Fibroblast of skin of abdomen (primary cell): ENCODE results near the gene SLC16A12.
"Not testable (repeated sequence)": the region's sequence is repeated elsewhere in the genome, so short reads cannot be mapped to it uniquely, and the experiment has no call there.

Experiments used
- DNase-seq: peaks from one replicate; pipeline ENCODE4 v3.0.0-alpha.2; 2013

The SLC16A12 gene

DNA sequence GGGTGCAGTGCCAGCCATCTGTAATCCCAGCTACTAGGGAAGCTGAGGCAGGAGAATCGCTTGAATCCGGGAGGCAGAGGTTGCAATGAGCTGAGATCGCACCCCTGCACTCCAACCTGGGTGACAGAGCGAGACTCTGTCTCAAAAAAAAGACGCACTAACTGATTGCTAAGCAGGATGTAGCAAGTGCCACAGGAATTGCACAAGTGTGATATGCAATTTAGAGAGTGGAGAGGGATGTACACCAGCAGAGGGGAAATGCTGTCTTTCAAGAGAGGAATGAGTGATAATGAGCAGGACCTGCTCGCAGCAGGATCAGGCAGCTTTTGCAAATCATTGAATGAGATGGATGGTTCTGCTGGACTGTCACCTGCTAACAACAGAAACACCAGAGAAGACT, 13.3 kb upstream of the SLC16A12 start:
- DNase-seq = no peak

DNA sequence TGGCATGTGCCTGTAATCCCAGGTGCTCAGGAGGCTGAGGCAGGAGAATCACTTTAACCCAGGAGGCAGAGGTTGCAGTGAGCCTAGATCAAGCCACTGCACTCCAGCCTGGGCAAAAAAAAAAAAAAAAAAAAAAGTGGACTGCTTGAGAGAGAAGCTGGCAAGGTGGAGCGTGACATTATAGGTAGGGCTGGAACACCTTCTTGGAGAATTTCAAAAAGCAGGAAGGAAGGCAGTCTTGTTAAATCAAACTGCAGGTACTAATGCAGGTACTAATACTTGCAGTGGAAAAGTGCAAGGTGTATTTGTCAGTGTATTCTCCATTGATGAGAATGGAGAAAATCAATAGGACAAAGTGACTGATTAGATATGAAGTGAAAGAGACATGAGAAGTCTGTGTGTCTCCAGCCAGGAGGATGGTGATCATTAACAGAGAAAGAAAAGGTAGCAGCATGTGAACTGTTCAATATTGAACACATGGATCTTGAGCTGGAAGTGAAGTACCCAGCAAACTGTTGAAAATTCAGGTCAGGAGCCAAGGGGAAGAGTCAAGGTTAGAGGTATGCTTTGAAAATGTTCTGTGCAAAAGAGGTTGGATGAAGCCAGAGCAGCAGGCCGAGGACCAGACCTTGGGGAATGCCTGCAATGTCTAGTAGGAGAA, 12.6 kb upstream of the SLC16A12 start:
- DNase-seq = no peak

DNA sequence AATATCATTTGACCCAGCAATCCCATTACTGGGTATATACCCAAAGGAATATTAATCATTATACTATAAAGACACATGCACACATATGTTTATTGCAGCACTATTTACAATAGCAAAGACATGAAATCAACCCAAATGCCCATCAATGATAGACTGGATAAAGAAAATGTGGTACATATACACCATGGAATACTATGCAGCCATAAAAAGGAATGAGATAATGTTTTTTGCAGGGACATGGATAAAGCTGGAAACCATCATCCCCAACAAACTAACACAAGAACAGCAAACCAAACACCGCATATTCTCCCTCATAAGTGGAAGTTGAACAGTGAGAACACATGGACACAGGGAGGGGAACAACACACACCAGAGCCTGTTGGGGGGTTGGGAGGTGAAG, 11.3 kb upstream of the SLC16A12 start:
- DNase-seq = not testable (repeated sequence)

DNA sequence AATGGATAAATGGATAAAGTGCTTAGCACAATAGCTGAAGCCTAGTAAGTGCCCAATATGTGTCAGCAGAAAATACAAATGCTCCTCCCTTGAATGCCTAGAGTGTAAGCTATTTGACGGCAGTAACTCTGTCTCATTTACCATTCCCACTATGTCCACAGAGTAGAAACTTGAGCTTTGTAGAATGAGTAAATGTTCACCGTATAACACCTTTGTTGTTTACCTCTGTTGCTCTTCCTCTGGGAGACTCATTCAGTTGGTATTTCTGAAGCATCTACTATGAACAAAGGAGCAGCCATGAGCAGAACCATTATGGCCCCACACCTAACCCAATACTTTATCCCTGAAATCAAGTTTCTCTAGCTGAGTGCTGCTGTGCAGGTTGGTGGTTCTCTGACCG, 8.4 kb upstream of the SLC16A12 start:
- no peak for DNase-seq

DNA sequence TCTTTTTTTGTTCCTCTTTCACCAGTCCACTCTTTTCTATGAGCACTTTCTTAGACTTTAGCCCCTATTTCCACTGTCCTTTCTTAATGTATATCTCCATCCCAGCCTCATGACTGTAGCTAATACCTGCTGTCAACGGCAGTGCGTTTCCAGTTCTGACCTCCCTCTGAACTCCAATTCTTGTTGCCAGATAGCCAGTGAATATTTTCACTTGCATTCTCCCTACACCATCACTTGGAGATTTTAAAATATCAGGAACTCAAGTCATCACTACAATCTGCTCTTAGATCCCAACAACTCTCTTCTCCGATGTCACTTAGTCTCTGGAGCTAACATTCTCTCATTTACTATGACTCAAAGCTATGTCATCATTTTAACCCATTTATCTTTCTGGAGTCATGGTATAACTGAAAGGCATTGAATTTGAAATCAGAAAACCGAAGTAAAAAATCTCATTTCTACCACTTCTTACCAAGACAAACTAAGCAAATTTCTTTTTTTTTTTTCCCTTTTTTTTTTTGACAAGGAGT, 5.1 kb upstream of the SLC16A12 start:
- peak; percentile 62 for DNase-seq

DNA sequence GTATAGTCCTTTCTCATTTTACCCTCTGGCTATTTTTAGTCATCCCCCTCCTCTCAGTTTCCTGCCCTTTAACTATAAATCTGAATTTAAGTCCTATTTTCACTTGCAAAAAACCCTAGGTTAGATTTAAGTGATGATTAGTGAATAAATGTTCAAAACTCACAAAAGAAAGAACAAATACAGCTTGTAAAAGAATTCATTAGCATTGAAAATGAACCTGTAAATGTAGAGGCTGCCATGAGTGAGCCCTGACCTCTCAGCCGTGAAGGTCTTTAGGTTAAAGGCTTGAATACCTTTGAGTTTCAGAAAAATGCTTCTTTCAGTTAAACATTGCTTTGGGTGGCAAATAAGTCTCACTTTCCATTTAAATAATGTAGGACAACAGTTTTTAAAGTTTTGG, 2.0 kb upstream of the SLC16A12 start:
- no peak for DNase-seq

DNA sequence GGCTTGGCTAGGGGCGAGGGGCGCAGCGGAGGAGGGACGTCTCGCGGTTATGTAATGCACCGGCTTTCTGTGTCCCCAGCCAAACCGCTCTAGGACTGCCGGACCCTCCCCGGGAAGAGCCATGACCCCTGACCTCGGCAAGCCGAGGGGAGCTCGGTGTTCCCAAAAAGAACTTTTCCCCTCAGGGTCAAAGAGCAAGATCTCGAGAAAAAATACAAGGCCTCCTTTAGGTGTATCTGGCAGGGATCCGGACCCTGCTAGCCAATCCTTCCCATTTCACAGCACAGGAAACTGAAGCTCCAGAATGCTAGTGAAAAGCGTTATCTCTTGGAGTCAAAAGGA, 590 bp upstream of the SLC16A12 start:
- DNase-seq = no peak

DNA sequence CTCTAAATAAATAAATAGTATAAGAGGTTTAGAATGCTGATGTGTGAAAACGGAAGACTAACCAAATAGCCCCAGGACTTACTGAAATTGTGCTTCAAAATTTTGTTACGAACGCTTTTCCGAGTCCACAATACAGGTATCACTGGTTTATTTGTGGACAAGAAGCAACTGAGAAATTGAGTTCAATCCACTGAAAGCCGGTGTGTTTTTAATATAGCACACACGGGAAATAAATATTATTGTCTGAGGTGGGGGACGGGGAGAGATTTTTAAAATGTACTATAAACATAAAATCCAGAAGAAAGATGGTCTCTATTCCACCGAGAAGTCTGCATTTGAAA, 598 bp downstream of the SLC16A12 start:
- DNase-seq = no peak

DNA sequence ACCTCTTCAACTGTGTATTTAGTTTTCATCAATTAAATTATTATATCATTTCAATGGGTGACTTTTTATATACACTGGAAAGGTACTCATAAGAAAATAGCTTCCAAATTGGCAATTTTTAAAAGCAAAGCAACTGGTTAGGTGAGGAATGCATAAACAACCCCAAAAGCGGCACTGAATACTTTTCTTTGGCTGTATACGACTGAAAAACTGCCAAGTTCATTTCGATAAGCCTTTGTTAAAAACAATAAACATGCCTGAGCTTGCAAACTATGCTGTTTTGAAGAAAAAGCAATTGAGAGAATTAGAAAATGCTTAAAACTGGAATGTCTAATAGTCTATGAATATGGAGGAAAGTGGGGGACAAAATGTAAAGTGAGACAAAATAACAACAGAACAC, 2.9 kb downstream of the SLC16A12 start:
- DNase-seq = no peak

DNA sequence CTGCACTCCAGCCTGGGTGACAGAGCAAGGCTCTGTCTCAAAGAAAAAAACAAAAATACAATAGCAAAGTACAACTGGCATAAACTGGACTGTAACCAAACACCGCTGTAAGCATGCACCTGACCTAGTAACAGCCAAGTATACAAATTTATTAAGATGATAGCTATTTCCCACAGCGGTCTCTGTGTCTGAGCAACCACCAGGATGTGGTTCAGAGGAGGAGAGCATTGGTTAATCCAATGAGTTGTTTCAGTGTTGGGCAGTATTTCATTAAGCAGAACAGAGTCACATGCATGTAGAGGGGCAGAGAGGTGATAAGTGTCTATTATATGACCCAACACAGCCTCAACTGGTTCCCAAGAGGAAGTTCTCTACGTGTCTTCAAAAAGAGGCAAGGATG, 4.0 kb downstream of the SLC16A12 start:
- DNase-seq = no peak

DNA sequence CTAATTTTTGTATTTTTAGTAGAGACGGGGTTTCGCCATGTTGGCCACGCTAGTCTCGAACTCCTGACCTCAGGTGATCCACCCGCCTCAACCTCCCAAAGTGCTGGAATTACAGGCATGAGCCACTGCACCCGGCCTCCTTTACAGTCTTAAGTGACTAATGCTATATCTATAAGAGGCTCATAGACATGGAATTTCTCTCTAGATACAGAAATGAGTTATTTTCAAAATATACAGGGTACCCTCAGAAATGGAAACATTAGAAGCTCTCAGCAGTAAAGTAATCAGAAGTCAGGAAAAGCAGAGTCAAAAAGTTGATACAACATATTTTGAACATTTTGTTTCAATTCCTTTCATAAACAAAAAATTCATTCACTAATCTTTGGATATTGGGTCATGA, 5.7 kb downstream of the SLC16A12 start:
- peak; percentile 40 for DNase-seq

DNA sequence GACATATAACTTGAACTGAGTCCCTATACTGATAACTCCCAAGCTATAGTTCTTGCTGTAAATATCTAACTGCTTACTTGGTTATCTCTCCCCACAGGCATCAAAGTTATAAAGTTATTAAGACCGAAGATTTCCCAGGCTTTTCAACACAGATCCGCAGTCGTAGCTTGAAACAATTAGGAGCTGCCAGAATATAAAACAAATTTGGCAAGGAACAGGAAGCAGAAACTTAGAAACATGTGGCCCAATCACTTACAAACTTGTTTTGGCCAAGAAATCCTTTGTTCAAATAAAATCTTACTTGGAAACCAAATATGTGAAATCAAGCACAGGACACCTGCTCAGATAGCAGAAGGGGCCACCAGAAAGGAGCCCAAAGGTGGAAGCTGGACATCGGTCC, 9.0 kb downstream of the SLC16A12 start:
- no peak for DNase-seq

DNA sequence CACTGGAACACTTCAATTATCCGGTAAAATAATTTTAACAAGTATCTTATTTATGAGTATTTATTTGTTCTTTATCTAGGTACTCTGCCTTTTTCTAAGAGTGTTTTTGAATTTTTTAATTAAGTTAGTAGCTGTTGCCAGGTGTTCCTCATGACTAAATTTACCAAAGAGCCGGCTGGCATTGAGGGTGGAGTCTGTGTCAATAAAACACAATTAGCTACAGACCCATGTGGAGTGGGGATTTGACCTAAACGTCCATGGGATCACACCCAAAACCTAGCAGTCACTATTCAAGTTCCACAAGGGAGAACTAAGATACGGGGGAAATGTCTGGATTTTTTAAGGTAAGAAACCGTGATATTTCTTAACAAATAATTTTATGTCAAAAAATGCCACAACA, 9.8 kb downstream of the SLC16A12 start:
- DNase-seq = no peak

DNA sequence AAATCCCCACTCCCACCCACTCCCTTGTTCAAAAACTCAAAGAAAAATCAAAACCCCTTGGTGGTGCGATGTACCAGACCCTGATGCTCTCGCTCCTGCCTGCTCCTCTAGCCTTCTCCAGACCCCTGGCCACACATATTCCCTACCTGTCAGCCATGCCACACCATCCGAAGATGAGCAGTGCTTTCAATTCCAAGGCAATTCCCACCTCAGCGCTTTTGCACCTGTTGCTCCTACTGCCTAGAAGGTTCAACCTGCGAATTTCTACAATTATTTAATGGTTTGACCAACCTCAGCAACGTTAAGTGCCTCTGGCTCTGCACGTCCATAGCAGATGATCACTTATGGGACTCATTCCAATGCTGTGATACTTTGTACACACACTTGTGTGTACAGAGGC, 11.1 kb downstream of the SLC16A12 start:
- DNase-seq = no peak

DNA sequence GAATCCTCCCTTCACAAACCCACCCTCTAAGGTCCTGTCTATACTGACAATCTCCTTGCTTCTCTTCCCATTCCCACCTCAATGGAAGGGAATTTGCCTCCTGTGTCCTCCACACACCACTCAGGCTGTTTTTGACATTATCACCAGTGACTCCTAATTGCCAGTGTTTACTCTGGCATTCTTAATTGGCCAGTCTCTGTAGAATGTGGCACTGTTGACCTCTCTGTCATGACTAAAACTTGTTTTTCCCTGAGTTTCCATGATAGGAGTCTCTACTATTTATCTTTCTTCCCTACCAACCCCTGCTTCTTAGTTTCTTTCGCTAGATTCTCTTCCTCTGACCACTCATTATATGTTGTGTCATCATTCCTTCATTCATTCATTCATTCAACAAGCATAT, 12.1 kb downstream of the SLC16A12 start:
- DNase-seq = no peak

DNA sequence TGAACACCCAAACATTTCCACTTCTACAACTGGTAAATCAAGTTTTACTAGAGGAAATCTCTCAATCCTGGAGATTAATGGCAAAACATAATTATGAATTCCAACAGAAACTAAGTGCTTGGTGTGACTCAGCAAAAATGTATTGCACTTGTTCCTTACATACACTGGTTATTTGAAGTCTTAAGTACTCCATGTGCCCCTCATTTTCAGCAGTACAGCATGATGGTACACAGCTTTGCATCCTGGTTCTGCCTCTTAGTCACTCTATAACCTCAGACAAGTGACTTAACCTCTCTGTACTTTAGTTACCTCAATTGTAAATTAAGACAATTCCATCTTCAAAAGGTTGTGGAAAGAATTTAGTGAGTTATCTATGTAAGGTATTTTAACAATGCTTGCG, 12.9 kb downstream of the SLC16A12 start:
- peak; percentile 22 for DNase-seq

DNA sequence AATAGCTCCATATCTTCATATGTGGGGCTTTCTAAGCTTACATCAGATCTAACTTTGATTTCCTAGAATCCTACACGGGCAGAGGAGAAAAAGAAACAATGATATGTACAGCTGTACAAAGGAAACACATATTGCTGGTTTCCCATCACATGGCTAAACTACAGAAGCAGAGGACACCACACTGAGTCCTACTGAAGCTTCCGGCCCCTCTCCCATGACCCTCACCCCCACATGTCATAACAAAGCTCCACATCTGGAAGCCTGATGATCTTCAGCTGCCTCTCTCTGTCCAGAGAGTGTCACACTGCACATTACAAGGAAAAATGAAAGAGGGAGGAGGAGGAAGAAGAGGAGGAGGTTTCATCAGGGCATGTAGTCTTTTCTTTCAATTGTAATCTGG, 14.0 kb downstream of the SLC16A12 start:
- no peak for DNase-seq

DNA sequence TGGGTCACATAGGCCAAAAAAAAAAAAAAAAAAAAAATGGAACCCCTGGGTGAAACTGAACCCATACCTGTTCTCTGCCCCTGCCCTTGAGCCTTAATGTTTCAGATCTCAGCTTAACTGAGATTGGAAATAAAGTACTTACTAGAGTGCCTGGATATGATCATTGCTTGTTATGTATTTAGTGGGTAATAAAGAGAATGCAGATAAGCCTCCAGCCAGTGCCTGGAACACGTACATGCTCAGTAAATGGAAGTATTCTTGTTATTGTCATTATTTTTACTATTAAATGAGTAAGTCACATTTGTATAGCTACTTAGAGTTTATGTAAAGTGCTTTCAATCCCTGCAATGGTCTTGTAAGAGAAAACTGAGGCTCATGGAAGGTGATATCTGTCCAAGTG, 14.7 kb downstream of the SLC16A12 start:
- no peak for DNase-seq

DNA sequence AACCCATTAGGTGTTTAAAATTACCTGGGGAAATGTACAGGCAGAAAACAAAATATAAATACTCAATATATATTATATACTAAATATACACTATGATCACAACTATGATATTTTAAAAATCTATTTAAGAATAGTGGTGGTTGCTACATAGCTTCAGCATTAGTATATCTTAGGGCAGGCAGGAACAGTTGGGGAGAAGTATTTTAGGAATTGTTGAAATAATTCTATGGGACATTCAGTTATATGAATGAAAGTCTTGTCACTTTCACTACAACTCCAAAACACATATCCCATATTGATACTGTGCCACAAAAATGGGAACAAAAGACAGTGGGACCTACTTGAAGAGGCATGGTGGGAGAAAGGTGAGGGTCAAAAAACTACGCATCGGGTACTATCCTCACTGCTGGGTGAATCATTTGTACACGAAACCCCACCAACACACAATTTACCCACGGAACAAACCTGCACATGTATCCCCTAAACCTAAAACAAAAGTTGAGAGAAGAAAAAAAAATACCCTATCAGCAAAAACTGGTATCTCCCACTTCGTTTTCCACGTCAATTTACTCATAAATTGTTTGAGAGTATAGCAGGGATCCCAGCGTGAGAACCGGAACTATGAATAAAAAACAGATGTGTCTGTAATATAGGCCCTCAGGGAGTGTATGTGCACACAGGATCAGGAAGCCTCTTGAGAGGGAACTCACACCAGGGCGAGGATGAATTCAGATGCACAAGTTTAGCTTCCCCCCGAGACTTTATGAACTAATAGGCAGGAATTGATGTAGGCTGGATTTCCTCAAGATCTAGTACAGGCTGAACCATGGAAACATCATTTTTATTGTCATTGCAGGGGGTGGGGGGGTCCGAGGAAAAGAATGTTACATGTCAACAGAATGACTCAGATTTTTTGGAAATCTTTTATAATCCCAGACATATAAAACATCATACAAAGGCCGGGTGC, 16.2 kb downstream of the SLC16A12 start:
- peak; percentile 92 for DNase-seq

DNA sequence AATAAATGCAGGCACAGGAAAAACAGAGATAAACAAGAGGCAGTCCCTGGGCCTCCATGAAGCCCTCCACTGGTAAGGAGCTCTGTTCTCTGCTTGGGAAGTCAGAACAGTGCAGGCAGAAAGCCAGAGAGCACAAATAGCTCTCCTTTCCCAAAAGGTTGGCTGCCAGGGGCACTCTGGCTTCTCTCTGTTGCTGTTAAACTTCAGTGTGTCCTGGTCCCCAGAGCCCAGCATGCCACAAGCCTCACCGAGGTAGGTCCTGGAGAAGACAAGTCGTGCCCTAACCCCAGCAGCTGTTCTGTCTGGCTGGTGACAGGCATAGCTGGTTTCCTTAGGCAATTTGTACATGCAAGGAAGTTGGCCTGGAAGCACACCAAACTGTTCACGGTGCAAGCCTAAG, 17.3 kb downstream of the SLC16A12 start:
- DNase-seq = no peak

DNA sequence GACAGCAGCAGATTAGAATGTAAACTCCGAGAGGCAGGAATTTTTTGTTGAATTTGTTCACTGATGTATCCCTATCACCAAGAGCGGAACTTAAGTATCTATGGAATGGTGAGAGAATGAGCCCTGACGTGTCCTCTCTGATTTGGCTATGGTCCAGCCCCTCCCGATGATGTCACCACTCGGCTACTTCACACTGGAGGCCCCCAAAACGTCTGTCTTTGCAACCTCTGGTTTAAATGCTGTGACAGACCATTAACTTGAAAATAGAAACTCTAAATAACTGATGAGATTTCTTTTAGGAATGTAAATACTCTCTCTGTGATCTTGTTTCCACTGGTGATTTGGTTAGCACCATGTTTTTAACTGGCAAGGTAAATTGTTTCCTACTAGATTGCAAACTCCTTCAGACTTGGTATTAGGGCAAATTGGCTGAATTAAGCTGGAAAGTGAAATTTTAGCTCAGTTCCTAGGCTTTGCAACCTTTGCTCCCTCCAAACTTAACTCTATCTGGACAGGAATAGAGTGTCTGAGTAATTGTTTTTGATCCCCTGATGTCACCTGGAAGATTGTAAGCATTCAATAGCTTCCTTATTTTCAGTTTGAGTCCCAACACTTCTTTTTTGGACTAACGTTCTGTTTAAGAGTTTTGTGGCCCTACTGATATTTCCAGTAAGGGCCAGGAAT, 19.1 kb downstream of the SLC16A12 start:
- DNase-seq = peak; percentile 90

DNA sequence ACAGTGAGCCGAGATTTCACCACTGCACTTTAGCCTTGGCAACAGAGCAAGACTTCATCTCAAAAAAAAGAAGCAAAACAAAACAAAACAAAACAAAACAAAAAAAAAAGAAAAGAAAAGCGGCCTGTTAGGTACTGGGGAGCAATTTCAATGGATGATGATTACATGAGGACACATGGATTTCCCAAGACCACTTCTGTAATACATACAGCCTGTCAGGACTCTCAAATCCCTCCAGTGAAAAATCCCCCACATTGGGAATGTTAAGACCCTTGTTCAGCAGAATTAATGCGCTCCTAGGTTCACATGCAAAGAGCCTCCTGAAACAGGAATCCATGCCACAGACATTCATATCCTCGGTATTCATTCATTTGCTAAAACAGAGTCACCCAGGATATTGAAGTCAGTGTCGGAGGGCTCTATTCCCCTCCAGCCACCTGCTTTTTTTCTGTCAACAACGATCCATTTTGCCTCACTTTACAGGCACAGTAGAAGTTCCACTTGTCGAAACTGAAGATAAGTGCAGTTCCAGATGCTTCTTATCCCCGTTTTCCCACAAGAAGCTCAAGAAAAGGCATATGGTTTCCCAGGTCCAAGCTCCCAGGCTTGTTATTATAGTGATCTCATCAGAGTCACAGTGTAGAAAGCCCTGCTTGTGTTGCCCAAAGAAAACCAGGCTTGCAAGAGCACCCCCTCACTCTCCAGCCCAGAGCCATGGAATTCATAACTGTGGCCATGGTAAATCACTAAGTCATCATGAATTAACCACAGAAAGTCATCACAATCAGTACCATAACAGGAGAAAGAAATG, 20.2 kb downstream of the SLC16A12 start:
- peak; percentile 98 for DNase-seq

DNA sequence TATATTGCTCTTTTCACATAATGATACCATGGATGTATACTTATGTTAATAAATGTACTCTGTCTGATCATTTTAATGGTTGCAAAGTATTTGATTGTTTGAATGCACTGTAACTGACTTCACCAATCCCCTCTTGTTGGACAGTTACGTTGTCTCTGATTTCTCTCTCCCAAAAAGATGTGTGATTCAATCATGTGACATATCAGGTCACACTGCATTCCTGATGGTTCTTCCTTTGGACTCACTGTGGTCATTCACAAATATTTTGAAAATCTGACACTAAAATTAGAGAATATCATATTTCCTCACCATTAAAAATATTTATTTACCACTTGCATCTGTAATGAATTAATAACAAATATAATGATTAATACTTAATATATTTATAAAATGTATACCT, 22.2 kb downstream of the SLC16A12 start:
- no peak for DNase-seq
